ENCODE results near the gene IRF2. TPM values are rescaled to one million over a fixed set of nuclear protein-coding genes. Genes with fewer than 3 reads are reported as not detected.

The IRF2 gene
- total and polyA plus RNA-seq, 12 donors: 19.0 to 93.1 (median 52.3) TPM

DNA sequence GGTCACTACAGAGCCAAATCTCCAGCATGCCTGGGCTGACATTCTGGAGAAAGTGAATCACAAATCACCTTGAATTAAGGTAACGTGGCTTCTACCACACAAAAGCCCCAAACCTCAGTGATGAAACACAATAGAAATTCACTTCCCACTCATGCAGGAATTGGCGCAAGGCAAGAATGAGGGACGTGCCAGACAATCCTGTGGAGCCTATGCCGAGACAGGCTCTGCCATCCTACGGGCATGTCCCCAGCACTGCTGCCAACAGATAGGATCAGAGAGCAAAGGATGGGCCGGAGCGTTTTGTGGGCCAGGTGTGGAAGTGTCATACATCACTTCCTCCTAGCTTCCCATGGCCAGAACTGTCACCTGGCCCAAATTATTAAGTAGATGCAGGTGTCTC is 118.0 kb downstream of the IRF2 start:
- no peak for DNase-seq
- WGBS, 4 donors: 68 to 91% (median 86%) methylated on average over 3 to 7 of the region's 7 CpGs
- Histone ChIP-seq H3K9me3 (replicated peaks in 1 of 3) (no peaks in the 10 kb centered on the region), H3K36me3 (replicated peaks in 1 of 2) (no peaks in the 10 kb centered on the region), H3K4me1 (replicated peaks in 1 of 2) (peaks cover 7 to 9% of the 10 kb centered on the region in 2 donors), H3K27me3 (no peaks in the 10 kb centered on the region), H3K4me3 (no peak overlapping the region), H3K27ac (peak overlapping the region in 2 of 5 donors; percentile 37 to 72)
- TF ChIP-seq, protein P1, sequence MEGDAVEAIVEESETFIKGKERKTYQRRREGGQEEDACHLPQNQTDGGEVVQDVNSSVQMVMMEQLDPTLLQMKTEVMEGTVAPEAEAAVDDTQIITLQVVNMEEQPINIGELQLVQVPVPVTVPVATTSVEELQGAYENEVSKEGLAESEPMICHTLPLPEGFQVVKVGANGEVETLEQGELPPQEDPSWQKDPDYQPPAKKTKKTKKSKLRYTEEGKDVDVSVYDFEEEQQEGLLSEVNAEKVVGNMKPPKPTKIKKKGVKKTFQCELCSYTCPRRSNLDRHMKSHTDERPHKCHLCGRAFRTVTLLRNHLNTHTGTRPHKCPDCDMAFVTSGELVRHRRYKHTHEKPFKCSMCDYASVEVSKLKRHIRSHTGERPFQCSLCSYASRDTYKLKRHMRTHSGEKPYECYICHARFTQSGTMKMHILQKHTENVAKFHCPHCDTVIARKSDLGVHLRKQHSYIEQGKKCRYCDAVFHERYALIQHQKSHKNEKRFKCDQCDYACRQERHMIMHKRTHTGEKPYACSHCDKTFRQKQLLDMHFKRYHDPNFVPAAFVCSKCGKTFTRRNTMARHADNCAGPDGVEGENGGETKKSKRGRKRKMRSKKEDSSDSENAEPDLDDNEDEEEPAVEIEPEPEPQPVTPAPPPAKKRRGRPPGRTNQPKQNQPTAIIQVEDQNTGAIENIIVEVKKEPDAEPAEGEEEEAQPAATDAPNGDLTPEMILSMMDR (IDR thresholded peaks at IDR 0.05): no peak
- intact Hi-C loops (cut with DNase I): no loop called here

DNA sequence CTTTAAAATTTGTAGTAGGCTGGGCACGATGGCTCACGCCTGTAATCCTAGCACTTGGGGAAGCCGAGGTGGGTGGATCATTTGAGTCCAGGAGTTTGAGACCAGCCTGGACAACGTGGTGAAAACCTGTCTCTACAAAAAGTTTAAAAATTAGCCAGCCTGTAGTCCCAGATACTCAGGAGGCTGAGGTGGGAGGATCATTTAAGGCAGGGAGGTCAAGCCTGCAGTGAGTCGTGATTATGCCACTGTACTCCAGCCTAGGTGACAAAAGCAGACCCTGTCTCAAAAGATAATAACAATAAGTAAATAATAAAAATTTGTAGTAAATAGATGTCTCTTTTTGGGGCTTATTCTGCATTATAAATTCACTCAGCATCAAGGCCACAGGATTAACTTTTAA is 118.5 kb downstream of the IRF2 start:
- WGBS, 4 donors: 76 to 81% (median 80%) methylated on average over 5 of the region's 5 CpGs
- intact Hi-C loops (cut with DNase I): no loop called here
- Histone ChIP-seq H3K27ac (peak overlapping the region in 4 of 5 donors; percentile 56 to 88 (median 65)), H3K36me3 (replicated peaks in 1 of 2) (no peaks in the 10 kb centered on the region), H3K4me3 (no peak overlapping the region), H3K27me3 (no peaks in the 10 kb centered on the region), H3K4me1 (replicated peaks in 1 of 2) (peaks cover 7 to 9% of the 10 kb centered on the region in 2 donors), H3K9me3 (replicated peaks in 1 of 3) (no peaks in the 10 kb centered on the region)
- no peak for TF ChIP-seq POLR2A (IDR thresholded peaks at IDR 0.05)
- TF ChIP-seq, protein P1 (IDR thresholded peaks at IDR 0.05): no peak
- DNase-seq: peak in 1 of 7 donors; percentile 14

DNA sequence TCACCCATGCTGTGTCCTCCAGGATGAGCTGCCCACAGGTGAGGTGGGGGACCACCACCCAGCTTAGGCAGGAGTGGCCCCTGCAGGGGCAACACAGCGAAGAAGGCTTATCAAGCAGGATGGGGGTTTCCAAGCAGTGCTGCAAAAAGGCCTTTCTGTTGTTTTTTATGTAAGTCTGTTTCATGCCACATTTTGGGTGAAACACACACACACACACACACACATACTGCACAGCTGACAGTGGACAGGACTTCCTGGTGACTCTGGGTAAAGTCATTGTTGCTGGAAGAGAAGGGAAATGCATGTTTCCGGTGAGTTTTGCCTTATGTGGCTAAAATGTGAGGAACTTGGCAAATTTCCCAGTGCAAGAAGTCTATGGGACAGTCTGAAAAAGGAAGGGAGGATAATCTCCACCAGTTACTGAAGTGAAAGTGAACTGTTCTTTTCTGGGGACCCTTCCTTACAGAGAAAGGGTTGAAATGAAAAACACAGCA is 119.2 kb downstream of the IRF2 start:
- WGBS, 4 donors: 18 to 32% (median 28%) methylated on average over 2 of the region's 2 CpGs
- no peak overlapping the region for H3K4me3 ChIP-seq
- no peaks in the 10 kb centered on the region for H3K9me3 ChIP-seq (replicated peaks in 1 of 3)
- H3K27ac ChIP-seq: peak overlapping the region in 4 of 5 donors; percentile 56 to 88 (median 65)
- no peaks in the 10 kb centered on the region for H3K36me3 ChIP-seq (replicated peaks in 1 of 2)
- intact Hi-C loops (cut with DNase I): no loop called here
- H3K4me1 ChIP-seq (replicated peaks in 1 of 2): peaks cover 7 to 9% of the 10 kb centered on the region in 2 donors
- DNase-seq: peak; percentile 55 to 88 (median 59)
- TF ChIP-seq, protein P1 (IDR thresholded peaks at IDR 0.05): no peak
- TF ChIP-seq POLR2A (IDR thresholded peaks at IDR 0.05): no peak
- H3K27me3 ChIP-seq: no peaks in the 10 kb centered on the region

DNA sequence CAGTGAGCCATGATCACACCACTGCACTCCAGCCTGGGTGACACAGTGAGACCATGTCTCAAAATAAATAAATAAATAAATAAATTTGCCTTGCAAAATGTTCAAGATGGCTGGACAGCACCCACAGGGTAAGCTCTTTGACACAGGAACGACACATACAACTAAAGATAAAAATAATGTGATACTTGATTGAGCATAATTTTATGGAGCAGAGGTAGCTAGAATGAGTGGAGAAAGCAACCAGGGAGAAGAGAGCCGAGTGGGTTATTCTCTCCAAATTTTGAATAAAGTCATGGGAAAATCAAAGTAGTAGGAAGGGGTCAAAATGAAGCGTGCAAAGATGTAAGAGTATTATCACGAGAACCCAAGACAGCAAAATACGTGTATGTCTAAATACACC is 121.5 kb downstream of the IRF2 start:
- TF ChIP-seq, protein P1 (IDR thresholded peaks at IDR 0.05): no peak
- no peak for TF ChIP-seq POLR2A (IDR thresholded peaks at IDR 0.05)
- Histone ChIP-seq H3K9me3 (replicated peaks in 1 of 3) (no peaks in the 10 kb centered on the region), H3K27ac (no peak overlapping the region), H3K4me3 (no peak overlapping the region), H3K4me1 (replicated peaks in 1 of 2) (peaks cover 24 to 31% of the 10 kb centered on the region in 2 donors), H3K27me3 (no peaks in the 10 kb centered on the region), H3K36me3 (replicated peaks in 1 of 2) (no peaks in the 10 kb centered on the region)
- intact Hi-C loops (cut with DNase I): no loop called here
- DNase-seq: no peak
- WGBS, 4 donors: 92 to 97% (median 96%) methylated on average over 5 of the region's 5 CpGs

All from adrenal gland (tissue), 12 donors.